HS-27A (cell line): Measurements from ENCODE around the gene TAS1R2.

Experiments used
- DNase-seq: peaks from one replicate; pipeline ENCODE4 v3.0.0-alpha.2; 2012; ENCODE audit warnings: low read depth, missing footprints

Gene TAS1R2

GRCh38 chr1:18802231-18802630, 57.2 kb downstream of the TAS1R2 start:
- DNase-seq = no peak

GRCh38 chr1:18800258-18800657, 59.2 kb downstream of the TAS1R2 start:
- no peak for DNase-seq

GRCh38 chr1:18799454-18799853, 60.0 kb downstream of the TAS1R2 start:
- DNase-seq = no peak

- no peak for DNase-seq
Measured at GRCh38 chr1:18798946-18799345, 60.5 kb downstream of the TAS1R2 start.

GRCh38 chr1:18798533-18798932, 60.9 kb downstream of the TAS1R2 start:
- no peak for DNase-seq

GRCh38 chr1:18796950-18797349, 62.5 kb downstream of the TAS1R2 start:
- no peak for DNase-seq

GRCh38 chr1:18795002-18795689, 64.3 kb downstream of the TAS1R2 start:
- DNase-seq = no peak

- DNase-seq = no peak
Measured at GRCh38 chr1:18794561-18794960, 64.9 kb downstream of the TAS1R2 start.

- DNase-seq = no peak
Measured at GRCh38 chr1:18794051-18794450, 65.4 kb downstream of the TAS1R2 start.

GRCh38 chr1:18793164-18793563, 66.3 kb downstream of the TAS1R2 start:
- no peak for DNase-seq

GRCh38 chr1:18792747-18793146, 66.7 kb downstream of the TAS1R2 start:
- DNase-seq = no peak
